Activated B cell treated with CpG ODN at 0.5 μM for 24 hours (primary cell): ENCODE data around the gene OGFOD3. TPM values are rescaled to one million over a fixed set of nuclear protein-coding genes. Genes with fewer than 3 reads are reported as not detected.

Experiments used
- ATAC-seq: fragments of 200-7000 bp; cut with Tn5 transposase; one replicate; pipeline ENCODE4 v1.10.0; 2021; ENCODE audit warnings: low read depth, mild to moderate bottlenecking, moderate library complexity
- CTCF ChIA-PET: fragments of 350-600 bp; sonication (Branson Sonifier 250); formaldehyde crosslinking; loops from one replicate; lab custom pipeline; 2021; ENCODE audit warnings: antibody characterized with exemption; lab: Charles Lee
- POLR2A ChIA-PET: fragments of 350-600 bp; sonication (Branson Sonifier 250); formaldehyde crosslinking; loops from one replicate; lab custom pipeline; 2021; ENCODE audit warnings: antibody characterized with exemption; lab: Charles Lee
- DNase-seq: peaks from one replicate; pipeline ENCODE4 v3.0.0; 2022
- H3K27ac Mint-ChIP-seq: one replicate; pipeline ENCODE4 v1.8.0; 2020; ENCODE audit warnings: mixed read lengths
- H3K27me3 Mint-ChIP-seq: one replicate; pipeline ENCODE4 v1.8.0; 2021; ENCODE audit warnings: mixed read lengths
- H3K36me3 Mint-ChIP-seq: one replicate; pipeline ENCODE4 v1.8.0; 2021; ENCODE audit warnings: low read depth, mixed read lengths
- H3K4me1 Mint-ChIP-seq: one replicate; pipeline ENCODE4 v1.8.0; 2021; ENCODE audit warnings: mixed read lengths
- H3K4me3 Mint-ChIP-seq: one replicate; pipeline ENCODE4 v1.8.0; 2020; ENCODE audit warnings: mild to moderate bottlenecking, mixed read lengths
- H3K9me3 Mint-ChIP-seq: one replicate; pipeline ENCODE4 v1.8.0; 2020; ENCODE audit warnings: mixed read lengths
- CTCF ChIP-seq: fragments of 200-600 bp; IDR thresholded peaks from one replicate; pipeline ENCODE4 v1.8.0; 2022; ENCODE audit warnings: antibody characterized with exemption, mild to moderate bottlenecking
- intact Hi-C: fragments of 100-400 bp; cut with micrococcal nuclease; formaldehyde crosslinking; loops from one replicate; pipeline ENCODE4 v1.15.1; 2024
- total RNA-seq: library from RNA; stranded (reverse); gene quantifications from 2 replicates; pipeline ENCODE4 v1.2.3, GENCODE V29; 2022

Gene OGFOD3
- total RNA-seq, 1 donor from 2014 or later = 35.0 TPM

GRCh38 chr17:82357394-82357793 is 61.0 kb downstream of the OGFOD3 start:
- DNase-seq (no peak), ATAC-seq (no peak)
- Mint-ChIP-seq H3K9me3 (no peaks in the 10 kb centered on the region), H3K4me1 (peaks cover 7% of the 10 kb centered on the region), H3K4me3 (no peak overlapping the region), H3K27ac (no peak overlapping the region), H3K36me3 (no peaks in the 10 kb centered on the region), H3K27me3 (peaks cover 14% of the 10 kb centered on the region)
- intact Hi-C loops = no loop called here
- POLR2A ChIA-PET = no interaction called here
- CTCF ChIA-PET = interaction anchor here (0.7 kb wide), 1 partner anchor 197 kb away, joined by 3 read pairs; no protein-coding TSS in a partner anchor
- no peak for TF ChIP-seq CTCF

GRCh38 chr17:82356845-82357355 is 61.5 kb downstream of the OGFOD3 start:
- Mint-ChIP-seq H3K4me1 (peaks cover 9% of the 10 kb centered on the region), H3K36me3 (no peaks in the 10 kb centered on the region), H3K27me3 (peaks cover 13% of the 10 kb centered on the region), H3K27ac (no peak overlapping the region), H3K4me3 (no peak overlapping the region), H3K9me3 (no peaks in the 10 kb centered on the region)
- DNase-seq (no peak), ATAC-seq (no peak)
- POLR2A ChIA-PET = no interaction called here
- CTCF ChIA-PET = interaction anchor here (0.7 kb wide), 1 partner anchor 197 kb away, joined by 3 read pairs; no protein-coding TSS in a partner anchor
- TF ChIP-seq CTCF = no peak
- intact Hi-C loops = no loop called here

DNA sequence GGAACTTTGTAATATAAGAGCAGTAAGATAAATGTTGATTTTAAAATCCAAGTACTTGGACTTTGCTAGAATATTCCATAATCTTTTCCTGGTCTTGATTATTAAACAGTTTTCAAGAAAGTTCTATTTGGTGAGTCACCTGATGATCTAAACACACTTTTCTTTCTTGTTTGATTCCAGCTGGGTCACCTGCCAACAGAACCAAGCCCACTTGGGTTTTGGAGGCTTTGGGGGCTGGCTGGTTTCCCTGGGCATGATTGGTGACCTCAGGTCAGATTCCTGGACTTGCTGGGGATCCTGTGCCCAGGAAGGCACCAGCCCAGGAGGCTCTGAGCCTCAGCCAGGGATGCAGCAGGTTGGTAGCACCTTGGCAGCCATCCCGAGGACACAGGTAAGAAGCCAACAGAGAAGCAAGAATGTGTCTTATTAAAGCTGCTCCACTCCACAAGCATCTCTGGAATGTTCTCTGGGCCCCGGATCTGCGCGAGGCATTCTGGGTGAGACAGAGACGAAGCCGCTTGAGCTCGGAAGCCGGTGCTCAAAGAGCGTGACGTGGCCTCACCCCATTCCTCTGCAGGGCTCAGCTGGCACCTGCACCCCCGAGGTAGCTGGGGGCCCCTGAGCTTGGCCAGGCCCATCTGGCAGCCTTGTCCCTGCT is 62.5 kb downstream of the OGFOD3 start:
- H3K9me3 Mint-ChIP-seq = no peaks in the 10 kb centered on the region
- ChIA-PET CTCF (interaction anchor here (0.7 kb wide), 1 partner anchor 11 kb away, joined by 6 read pairs; no protein-coding TSS in a partner anchor), POLR2A (no interaction called here)
- intact Hi-C loops = no loop called here
- no peaks in the 10 kb centered on the region for H3K36me3 Mint-ChIP-seq
- no peak for ATAC-seq
- no peak overlapping the region for H3K27ac Mint-ChIP-seq
- TF ChIP-seq CTCF = no peak
- peaks cover 16% of the 10 kb centered on the region for H3K27me3 Mint-ChIP-seq
- peaks cover 16% of the 10 kb centered on the region for H3K4me1 Mint-ChIP-seq
- H3K4me3 Mint-ChIP-seq = no peak overlapping the region
- DNase-seq = no peak

DNA sequence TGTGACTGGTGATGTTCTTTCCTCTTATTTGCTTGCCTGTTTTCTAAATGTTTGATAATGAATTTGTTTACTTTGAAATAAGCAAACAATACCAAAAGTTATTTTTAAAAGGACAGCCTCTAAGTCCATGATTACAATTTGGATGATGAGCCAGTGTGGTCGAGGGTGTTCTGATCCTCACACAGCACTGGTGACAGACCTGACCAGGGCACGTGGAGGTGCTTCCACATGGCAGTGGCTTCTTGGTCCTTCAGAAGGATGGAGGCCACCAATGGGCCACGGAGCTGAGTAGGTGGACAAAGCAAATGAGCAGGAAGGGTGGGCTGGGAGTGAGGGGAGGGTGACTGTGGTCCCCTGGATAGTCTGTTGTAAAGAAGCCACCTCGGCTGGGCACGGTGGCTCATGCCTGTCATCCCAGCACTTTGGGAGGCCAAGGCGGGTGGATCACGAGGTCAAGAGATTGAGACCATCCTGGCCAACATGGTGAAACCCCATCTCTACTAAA is 63.5 kb downstream of the OGFOD3 start:
- no peak overlapping the region for H3K4me3 Mint-ChIP-seq

More for the DNA sequence above, 63.5 kb downstream of the OGFOD3 start:
- no peak for ATAC-seq
- TF ChIP-seq CTCF = no peak
- POLR2A ChIA-PET = no interaction called here
- H3K4me1 Mint-ChIP-seq = peaks cover 16% of the 10 kb centered on the region
- H3K9me3 Mint-ChIP-seq = no peaks in the 10 kb centered on the region
- H3K27me3 Mint-ChIP-seq = peaks cover 16% of the 10 kb centered on the region
- CTCF ChIA-PET = no interaction called here
- DNase-seq = no peak
- no peaks in the 10 kb centered on the region for H3K36me3 Mint-ChIP-seq
- intact Hi-C loops = loop anchor here (5.0 kb wide), 1 partner anchor 422 kb away; no protein-coding TSS in a partner anchor
- no peak overlapping the region for H3K27ac Mint-ChIP-seq
